Stimulated activated CD4-positive, alpha-beta T cell treated with anti-CD3 and anti-CD28 coated beads, Interleukin-1b, Interleukin-23, amount 100 ng/mL, for 4 hours (primary cell): Measurements from ENCODE around the gene BLACAT1.
"Not testable (repeated sequence)": the region's sequence is repeated elsewhere in the genome, so short reads cannot be mapped to it uniquely, and the experiment has no call there.

Experiments
- DNase-seq, 2 donors: peaks; one replicate each; pipeline ENCODE4 v3.0.0-alpha.2; 2020; ENCODE audit warnings: low read depth in 2 of 2

The BLACAT1 gene

GRCh38 chr1:205417870-205418635, 37.8 kb downstream of the BLACAT1 start:
- DNase-seq = no peak

GRCh38 chr1:205416322-205416721, 39.5 kb downstream of the BLACAT1 start:
- DNase-seq = no peak

GRCh38 chr1:205410581-205411298, 45.1 kb downstream of the BLACAT1 start:
- no peak for DNase-seq

GRCh38 chr1:205407970-205408369, 47.9 kb downstream of the BLACAT1 start:
- no peak for DNase-seq

GRCh38 chr1:205406252-205406651, 49.6 kb downstream of the BLACAT1 start:
- DNase-seq = not testable (repeated sequence)
